Effector CD4-positive, alpha-beta T cell (primary cell): Measurements from ENCODE around the gene LINGO4.

Source experiments
- DNase-seq: peaks from one replicate; pipeline ENCODE4 v3.0.0-alpha.2; 2020

LINGO4 gene

DNA sequence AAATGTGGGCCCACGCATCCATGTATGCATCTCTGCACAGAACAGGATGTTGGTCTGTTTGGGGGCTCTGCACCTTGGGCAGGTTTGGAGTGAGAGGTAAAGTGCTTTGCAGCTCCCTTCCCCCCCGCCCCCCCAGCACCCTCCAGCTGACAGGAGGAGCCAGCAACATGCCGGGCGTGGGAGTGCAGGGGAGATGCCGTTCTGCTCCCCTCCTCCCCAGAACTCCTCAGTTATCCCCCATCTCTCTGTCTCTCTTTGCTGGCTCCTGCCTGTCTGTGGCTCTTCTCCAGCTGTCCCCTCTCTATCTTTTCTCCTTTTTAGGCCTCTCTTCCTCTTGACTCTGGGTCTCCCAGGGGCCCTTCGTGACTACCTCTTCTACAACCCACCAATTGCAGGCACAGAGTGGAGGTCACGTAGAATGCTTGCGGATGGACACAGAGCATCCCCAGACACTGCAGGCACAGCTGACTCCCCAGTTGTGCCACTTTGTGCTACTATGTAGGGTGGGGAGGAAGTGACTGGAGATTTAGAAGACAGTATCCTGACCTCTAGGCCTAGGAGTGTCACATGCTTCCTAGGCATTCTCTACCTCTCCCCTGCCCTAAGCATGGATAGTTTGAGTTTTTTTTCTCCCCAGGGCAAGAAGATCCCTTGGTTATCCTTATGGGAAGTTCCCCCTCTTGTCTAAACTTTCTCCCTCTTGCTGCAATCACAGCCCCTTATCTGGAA is 28.1 kb upstream of the LINGO4 start:
- DNase-seq = no peak

DNA sequence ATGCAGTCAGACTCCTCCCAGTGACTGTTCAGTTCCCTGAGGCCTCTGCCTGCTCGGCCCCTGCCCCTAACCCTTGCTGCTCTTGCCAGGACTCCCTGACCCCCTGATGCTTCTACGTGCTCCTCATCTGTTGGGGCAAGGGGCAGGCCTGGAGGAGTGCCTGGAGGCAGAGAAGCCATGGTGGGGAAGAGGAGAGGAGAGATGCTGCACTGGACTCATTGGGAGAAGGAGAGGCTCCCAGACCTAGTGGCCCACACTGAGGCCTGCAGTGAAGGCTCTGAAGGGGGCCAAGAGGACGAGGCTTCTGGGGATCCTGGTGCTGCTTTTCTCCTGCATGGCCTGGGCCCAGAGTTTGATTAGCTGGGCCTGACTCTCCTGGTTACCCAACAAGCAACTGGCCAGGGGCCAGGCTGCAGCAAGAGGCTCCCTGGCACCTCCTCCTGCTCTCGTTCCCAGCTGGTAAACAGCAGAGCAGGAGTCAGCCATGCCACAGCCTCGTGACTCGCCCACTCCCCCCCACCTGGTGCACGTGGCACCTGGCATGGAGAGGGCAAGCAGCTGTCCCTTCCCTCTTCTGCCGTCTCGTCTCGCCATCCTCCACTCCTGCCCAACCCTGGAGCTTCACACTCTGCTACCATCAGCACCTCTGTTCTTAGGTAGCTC is 27.2 kb upstream of the LINGO4 start:
- no peak for DNase-seq

DNA sequence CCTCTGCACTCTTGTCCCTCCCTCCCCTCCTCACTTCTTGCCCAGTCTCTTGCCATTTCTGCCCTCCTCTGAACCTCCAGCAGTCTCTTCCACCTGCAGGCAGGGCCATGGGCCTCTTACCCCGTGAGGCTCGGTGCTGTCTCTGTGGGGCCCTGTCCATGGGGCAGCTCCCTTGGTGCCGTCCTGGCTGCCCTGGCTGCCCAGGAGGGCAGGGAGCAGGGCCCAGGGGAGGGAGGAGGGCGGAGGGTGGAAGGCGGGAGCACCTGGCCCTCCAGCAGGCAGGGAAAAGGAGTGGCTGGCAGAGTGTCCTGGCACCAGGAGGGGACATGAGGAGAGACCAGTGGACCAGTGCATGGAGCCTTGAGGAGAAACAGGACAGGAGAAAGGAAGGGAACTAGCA is 26.4 kb upstream of the LINGO4 start, which contains the start of gene RORC:
TSS of gene RORC (minus strand) at position 198 of the 400 bp plus-strand sequence. CDS start at position 160, 38 bp downstream.
- no peak for DNase-seq

DNA sequence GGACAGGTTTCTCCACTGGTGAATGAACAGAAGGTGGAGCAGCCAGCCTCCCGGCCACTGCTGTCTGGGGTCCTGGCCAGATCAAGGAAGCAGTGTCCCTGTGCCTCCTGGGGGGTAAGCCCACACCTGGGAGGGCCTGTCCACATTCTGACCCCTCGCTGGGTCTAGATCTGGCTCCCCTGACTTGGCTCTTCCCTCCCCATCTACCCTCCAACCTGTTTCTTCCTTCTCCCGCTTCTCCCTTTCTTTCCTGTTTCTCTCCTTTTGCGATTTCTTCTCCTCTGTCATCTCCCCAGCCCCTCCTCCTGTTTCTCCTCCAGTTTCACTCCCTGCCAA is 26.0 kb upstream of the LINGO4 start:
- DNase-seq = no peak

DNA sequence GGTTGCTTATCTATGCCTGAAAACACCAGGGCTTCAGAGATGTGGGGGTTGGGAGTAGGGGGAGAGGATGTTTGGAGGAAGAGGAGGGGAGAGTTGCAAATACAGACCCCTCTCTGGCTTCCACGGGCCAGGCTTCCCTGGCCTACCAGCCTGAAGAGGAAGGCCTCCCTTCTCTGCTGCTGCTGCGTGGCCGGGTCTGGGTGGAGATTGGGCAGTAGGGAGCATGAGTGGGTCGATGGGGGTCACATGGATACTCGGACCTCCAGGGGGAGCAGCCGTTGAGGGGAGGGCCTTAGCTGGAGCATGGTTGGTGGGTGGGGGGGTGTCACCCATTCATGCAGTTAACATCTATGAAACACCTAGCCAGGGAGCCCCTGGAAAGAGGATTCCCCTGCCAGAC is 24.8 kb upstream of the LINGO4 start:
- DNase-seq = no peak

DNA sequence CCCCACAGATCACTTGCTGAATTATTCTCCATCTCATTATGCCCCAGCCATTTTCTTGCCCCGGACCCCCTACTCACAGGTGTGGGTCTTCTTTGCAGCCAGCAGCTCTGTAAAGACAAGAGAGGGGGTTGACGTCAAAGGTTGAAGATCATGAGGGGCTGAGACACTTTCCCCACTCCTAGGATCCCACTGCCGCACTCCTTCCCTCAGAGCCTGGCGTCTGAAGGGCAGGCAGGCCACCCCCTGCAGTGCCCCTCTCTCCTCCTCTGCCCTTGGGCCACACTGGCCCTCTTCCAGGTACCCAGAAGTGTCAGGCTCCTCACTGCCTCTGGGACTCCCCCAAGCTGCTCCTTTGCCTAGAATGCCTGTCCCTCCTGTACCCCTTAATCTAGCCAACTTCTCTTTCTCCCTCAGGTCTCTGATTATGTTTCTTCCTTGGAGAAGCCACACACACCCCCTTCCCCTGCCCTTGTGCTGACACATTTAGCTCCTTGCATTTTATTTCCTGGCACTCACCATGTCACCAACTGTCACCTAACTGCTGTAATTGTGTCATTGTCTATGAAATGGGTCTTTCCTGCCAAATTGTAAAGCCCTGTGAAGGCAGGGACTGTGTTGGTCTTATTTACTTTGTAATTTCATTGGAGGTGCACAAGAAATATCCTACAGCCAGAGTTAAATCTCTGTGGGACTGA is 24.3 kb upstream of the LINGO4 start:
- no peak for DNase-seq

DNA sequence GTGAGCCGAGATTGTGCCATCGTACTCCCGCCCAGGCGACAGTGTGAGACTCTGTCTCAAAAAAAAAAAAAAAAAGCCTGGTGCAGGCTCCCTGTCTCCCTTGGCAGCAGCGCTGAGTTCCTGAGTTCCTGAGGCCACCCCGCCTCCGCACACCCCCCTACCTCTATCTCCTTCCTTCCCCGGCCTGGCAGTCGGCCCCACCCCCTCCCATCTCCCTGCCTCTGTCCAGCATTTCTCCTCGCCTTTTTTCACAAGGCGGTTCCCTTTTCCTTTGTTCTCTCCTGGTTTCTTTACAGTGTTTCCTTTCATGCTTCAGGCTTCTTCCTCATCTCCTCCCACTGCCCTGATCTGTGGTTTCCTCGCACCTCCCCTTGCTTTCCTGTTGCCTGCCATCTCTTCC is 23.7 kb upstream of the LINGO4 start:
- DNase-seq = no peak

DNA sequence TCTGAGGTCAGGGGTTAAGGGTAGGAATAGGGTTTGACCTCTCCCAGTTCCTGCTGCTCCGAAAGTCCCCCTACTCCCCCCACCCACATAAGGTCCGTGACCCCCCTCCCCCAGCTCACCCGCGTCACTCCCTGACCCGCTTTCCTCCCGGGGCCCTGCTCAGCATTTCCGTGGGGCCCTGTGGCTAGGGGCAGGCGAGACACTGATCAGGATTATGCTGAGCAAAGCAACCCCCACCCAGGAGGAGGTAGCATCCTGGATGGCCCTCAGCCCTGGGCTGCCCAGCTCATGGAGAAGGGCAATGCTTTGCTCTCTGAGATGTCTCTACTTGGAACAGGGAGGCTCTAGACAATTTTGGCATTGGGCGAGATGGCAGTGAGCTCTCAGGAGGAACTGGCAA is 22.6 kb upstream of the LINGO4 start:
- no peak for DNase-seq

DNA sequence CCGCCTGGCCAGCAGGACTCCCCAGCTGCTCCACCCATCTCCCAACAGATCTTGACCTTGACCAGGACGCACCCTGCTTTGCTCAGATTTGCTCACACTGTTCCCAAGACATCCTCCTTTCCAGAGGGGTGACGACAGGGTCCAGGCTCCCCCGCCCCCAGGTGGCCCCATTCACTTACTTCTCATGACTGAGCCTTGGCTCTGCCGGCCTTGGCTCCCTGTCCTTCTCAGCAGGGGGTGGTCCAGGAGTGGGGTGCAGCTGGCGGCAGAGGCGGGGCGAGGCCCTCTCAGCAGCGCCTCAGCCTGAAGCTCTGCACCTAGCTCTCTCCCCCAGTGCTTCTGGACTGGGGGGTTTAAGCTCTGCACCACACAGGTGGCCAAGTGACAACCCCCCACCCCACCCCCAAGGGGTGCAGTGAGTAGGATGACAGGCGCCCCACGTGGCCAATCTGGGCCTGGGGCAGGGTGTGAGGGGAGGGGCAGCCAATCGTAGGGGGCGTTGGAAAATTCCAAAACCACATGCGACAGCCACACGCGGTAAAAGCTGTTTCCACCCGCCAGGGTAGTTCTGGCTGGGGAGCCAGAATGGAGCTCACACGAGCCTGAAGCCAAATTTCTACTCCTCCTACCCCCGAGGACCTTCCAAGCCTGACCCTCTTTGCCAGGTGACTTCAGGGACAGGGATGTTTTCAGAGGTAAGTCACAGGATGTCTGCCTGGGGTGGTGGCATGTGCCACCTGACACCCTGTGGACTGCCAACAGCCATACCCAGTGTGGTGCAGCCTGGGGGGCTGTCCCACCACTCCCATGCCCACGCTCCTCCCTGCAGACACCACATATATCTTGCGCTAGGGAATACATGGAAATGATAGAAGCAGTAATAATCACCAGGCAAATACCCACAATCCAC is 20.8 kb upstream of the LINGO4 start:
- no peak for DNase-seq

DNA sequence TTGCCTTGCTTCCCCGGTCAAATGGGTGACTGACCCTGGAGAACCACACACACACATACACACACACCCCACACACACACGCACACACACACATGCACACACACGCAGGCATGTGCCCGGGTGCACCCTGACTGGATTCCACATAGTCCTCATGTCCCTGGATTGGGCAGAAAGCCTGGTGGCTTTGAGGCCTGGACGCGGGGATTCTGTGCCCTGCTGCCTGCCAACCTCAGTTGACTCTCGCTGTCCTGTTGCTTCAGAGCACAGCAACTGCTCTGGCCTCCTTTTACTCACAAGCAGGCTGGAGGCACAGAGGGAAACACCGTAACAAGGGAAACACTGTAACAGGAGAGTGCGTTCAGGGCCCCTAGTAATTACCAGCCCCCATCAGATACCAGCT is 20.0 kb upstream of the LINGO4 start:
- no peak for DNase-seq

DNA sequence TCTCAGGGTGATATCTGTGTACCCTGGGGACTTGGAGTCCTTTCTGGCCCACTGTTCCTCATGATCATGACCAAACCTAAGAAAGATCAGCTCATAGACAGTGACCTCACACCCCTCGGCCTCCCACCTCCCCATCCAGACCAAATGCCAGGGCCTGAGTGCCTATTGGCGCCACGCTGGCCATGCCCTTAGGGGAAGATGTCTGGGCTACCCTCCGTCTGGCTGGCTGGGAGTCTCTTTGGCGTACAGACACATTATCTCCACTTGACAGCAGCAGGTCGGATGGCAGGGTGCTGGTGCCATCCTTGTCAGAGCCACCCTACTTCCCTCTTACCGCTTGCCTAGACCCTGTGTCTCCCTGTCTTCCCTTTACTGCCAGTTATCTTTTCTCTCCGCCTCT is 18.0 kb upstream of the LINGO4 start:
- no peak for DNase-seq

DNA sequence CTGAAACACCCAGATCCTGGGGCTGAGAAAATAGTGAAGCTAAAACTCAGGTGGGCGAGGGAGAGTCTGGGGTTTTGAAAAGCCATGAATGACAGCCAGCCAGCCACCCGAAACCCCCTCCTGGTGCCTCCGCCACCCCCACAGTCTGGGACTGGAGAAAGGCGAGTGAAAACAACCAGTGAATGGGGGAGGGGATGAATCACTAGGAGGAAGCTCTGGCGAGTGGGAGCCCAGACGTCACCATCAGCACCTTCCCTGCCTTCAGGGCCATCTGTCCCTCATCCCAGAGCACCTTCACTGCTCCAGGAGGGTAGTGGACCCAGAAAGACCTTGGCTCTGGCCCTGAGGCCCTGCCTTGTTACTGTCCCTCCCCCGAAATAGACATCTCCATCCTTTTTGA is 17.2 kb upstream of the LINGO4 start:
- DNase-seq = no peak

DNA sequence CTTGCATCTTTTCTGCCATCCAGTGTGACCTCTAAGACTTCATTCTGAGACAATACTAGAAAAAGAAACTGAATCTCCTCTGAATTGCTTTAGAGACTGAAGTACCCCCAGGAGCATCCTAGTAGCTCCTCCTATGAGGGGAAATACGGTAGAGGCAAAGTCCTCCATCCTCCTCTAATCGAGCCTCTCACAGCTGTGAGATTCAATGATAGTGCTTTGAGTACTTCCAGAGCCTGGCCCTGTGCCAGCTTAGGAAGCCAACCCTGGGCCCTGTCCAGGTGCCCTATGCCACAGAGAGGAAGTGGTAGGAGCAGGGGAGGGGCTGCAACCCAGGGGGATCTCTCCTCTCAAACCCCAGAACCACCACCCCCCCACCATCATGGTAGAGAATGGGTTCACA is 15.7 kb upstream of the LINGO4 start:
- no peak for DNase-seq

DNA sequence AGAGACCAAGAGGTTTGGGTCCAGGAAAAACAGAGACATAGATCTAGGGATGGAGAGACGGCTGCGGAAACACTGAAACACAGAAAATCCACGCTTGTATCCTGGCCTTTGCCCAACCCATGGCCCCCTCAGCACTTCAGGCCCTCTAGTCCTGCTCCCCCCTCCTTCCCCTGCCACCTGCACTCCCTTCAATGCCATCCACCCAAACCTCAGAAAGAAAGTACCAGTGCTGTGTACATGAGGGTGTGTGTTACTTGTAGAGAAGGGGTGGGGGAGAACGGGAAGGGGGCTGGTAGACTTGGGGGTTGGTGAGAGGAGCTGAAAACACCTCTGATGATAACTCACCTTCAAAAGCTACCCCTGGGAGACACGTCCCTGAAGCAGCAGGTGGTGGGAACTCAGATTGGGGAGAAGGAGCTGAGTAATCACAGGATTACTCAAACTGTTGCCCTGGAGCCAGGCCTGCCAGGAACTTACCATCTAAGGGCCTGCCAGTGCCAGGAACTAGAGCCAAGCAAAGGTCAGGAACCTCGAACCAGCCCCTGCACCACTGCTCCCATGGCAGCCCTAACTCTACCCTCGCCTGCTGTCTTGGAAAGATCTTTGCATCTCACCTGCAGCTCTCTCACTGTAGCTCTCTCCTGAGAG is 14.9 kb upstream of the LINGO4 start:
- DNase-seq = no peak

DNA sequence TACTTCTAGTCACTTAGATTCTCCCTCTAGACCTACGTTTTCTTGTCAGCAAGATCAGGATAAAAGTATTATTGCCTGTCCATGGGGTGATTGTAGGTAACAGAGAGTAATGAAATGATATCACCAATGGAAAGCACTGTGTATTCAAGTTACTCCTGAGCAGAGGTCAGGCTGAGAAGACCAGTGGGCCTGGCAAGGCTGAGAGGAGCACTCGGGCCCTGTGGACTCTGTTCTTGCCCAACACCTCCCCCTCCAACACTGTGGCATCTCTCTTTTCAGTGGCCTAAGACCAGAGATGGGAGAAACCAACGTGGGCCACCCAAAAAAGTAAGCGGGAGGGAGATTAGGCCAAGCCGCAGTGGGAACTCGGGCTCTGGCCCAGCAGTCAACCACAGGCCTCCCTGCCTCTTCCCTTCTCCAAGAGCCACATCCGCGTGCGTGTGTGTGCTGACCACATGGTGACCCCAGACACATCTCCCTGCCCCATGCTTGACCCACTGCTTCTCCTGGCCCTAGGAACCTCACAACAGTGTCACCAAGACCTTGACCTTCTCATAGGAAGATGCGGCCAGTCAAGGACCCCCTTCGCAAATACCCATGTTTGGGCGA is 14.1 kb upstream of the LINGO4 start:
- no peak for DNase-seq

DNA sequence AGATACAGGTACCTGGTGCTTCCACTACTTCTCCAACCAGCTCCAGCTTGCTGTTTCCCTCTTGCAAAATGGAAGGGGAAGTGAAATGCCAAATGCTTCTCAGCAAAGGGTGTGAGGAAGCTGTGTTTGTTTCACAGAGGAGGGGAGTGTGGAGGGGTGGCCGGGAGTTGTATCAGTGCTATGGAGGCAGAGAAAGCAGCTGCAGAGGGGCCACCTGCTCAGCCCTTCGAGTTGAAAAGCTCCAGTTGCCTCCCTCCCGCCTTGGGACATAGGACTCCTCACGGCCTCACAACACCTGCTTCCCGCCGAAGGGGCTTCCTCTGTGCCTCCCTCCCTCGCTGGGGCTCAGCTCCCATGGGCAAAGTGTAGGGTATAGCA is 12.1 kb upstream of the LINGO4 start:
- no peak for DNase-seq

DNA sequence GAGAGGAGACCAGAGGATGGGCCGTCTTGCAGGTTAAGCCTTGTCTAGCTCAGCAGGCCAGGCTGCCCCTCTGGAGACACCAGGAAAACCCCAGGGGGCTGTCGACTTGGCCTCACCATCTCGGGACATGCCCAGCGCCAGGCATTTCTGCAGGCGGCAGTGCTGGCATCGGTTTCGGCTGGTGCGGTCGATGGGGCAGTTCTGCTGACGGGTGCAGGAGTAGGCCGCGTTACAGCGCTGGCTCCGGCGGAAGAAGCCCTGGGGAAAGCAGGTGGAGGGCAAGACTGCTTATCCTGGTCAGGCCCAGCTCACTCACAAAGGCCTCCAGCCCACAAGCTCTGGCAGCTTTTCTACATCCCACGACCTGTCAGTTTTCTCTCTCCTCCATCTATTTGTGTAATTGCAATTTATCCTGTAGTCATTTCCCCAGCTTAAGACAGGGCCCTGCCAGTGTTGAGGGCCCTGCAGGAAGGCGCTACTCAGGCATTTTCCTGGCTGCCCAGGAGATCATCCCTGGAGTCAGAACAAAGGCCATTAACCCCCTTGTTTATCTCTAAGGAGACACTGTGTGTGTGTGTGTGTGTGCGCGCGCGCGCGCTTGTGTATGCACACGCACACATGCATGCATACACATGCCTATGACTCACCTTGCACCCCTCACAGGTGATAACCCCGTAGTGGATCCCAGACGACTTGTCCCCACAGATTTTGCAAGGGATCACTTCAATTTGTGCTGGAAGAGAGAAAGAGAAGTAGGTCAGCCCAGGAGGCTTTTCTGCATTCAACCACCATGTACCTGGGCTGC is 11.5 kb upstream of the LINGO4 start:
- DNase-seq = no peak

DNA sequence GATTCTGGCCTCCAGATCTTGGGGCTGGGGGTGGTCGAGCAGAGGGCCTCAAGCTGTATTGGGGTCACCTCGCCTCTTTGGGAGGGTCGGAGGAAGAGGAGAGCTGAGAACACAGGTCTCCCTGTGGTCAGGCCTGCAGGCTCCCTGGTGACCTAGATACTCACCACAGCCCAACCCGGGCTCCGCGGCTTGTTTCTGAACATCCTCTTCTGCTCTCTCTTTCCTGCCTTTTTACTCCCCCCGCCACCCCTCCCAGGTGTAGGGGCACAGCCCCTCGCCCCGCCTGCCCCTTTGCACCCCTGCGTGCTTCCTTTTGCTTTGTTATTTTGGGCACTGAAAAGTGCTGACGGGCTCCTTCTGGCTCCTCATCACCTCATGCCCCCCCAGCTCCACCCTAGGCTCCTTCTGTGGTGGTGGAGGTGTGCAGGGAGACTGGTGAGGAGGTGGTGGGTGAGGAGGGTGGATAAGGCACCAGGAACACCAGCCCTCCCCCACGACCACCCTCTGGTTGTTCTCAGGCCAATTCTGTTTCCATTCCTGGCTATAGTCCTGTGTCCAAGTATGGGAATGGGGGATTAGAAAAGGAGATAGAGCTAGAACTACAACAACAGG is 10.6 kb upstream of the LINGO4 start:
- DNase-seq = peak; percentile 31

DNA sequence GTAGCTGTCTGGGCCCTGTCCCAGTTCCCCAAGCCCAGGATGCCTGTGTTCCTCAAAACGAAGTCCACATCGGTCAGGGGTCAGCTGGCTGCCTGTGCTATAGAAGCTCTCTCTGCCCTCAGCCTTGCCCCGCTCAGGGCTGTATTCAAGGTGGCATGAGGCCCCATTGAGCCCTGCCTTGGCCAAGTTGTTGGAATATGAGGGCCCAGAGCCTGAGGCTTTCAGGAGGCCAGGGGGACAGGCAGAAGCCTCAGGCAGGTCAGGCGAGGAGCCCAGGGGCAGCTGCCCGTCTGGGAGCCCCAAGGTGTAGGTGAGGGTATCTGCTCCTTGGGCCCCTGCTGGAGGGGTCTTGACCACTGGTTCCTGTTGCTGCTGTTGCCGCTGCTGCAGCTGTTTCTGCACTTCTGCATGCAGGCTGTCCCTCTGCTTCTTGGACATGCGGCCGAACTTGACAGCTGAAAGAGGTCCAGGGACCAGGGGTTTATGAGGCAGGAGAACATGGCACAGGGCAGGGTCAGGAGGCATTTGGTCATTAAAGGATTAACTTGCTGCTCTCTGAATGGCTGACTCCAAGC is 9.8 kb upstream of the LINGO4 start:
- no peak for DNase-seq

DNA sequence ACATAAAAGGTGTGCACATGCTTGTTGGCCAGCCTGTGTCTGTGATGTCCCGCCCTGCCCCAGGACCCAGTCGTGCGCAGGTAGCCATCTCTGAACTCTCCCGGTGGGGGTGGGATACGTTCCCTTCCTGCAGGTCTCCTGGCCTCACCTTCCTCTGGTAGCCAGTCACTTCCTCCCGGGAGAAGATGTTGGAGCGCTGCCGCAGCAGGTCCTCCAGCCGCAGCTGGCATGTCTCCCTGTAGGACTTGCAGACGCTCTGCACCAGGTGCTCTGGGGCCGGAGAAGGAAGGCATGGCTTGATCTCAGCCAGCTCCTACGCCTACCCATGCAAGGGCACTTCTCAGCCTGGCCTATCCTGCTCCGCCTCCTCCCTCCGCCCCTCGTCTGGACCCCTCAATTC is 9.2 kb upstream of the LINGO4 start:
- no peak for DNase-seq
